ENCODE results near the gene ATF6. TPM values are rescaled to one million over a fixed set of nuclear protein-coding genes. Genes with fewer than 3 reads are reported as not detected.
A peak's percentile ranks its signal among the peaks of the same experiment; 100 is the strongest.

Gene ATF6
- total RNA-seq, 2 experiments from 2014 or later: 10.2 to 13.9 TPM

DNA sequence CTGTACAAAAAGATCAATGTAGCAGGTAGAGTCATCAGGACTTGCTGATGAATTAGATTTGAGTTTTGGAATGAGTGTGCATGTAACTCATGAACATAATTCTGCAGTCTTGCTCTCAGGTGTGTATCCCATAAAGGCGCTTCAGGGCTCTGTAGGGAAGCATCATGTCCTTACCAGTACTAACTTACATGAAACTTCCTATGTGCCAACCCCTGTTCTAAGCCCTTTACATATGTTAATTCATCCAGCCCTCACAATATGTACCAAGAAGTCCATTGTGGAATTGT lies 46.9 kb upstream of the ATF6 start:
- ChIA-PET CTCF (ENCODE audit: unreplicated experiment) (no interaction called here), POLR2A (interaction anchor here (1.8 kb wide), 1 partner anchor 12 kb away, joined by 17 read pairs; the partner anchor contains the start of gene FCRLA)
- Histone ChIP-seq H3K9me2 (ENCODE audit: insufficient read depth, low read length) (no peaks in the 10 kb centered on the region), H3K4me2 (ENCODE audit: low read length) (peak overlapping the region; percentile 89), H4K20me1 (ENCODE audit: insufficient read depth, low read length) (no peaks in the 10 kb centered on the region), H3K9me3 (ENCODE audit: low read length) (no peaks in the 10 kb centered on the region), H3K36me3 (ENCODE audit: insufficient read depth, low read length) (peaks cover 9% of the 10 kb centered on the region), H2AFZ (ENCODE audit: low read length) (peak overlapping the region; percentile 91; the same call in 1 of the 2 replicates), H3K27ac (ENCODE audit: low read depth, low read length, poor library complexity, severe bottlenecking) (peak overlapping the region; percentile 95), H3K4me1 (ENCODE audit: insufficient read depth, low read length, poor library complexity, severe bottlenecking) (peaks cover 79% of the 10 kb centered on the region), H3K79me2 (ENCODE audit: insufficient read depth, low read depth, low read length) (no peaks in the 10 kb centered on the region), H3K4me3 (ENCODE audit: low read depth, low read length, poor library complexity, severe bottlenecking) (peak overlapping the region; percentile 52)
- no TSS peak for BruUV-seq (replicated peaks)
- intact Hi-C loops (cut with micrococcal nuclease; ENCODE audit: unreplicated experiment): no loop called here
- TF ChIP-seq EZH2phosphoT487 (IDR thresholded peaks at IDR 0.05; ENCODE audit: borderline replicate concordance, low read depth, low read length): no peak
- TF ChIP-seq, protein P1, sequence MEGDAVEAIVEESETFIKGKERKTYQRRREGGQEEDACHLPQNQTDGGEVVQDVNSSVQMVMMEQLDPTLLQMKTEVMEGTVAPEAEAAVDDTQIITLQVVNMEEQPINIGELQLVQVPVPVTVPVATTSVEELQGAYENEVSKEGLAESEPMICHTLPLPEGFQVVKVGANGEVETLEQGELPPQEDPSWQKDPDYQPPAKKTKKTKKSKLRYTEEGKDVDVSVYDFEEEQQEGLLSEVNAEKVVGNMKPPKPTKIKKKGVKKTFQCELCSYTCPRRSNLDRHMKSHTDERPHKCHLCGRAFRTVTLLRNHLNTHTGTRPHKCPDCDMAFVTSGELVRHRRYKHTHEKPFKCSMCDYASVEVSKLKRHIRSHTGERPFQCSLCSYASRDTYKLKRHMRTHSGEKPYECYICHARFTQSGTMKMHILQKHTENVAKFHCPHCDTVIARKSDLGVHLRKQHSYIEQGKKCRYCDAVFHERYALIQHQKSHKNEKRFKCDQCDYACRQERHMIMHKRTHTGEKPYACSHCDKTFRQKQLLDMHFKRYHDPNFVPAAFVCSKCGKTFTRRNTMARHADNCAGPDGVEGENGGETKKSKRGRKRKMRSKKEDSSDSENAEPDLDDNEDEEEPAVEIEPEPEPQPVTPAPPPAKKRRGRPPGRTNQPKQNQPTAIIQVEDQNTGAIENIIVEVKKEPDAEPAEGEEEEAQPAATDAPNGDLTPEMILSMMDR (conservative IDR thresholded peaks at IDR 0.05; ENCODE audit: low read length): no peak
- no peak for DNase-seq (ENCODE audit: low spot score)

DNA sequence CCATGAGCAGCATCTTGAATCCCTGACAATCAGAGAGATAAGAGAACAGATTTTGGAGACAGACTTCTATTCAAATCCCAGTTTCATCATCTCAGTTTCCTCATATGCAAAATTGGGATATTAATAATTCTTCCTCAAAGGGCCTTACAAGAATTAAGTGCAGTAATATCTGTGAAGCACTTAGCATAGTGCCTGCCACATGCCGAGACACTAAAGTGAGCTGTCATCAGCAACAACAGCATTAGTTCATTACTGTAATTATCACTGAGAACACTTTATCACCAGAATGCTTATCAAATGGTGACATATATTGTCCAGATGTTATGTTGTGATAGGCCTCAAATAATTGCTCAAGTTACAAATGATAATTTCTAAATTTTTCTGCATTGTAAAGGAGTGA lies 45.7 kb upstream of the ATF6 start:
- intact Hi-C loops (cut with micrococcal nuclease; ENCODE audit: unreplicated experiment): no loop called here
- Histone ChIP-seq H3K4me2 (ENCODE audit: low read length) (peak overlapping the region; percentile 89), H3K4me1 (ENCODE audit: insufficient read depth, low read length, poor library complexity, severe bottlenecking) (peaks cover 79% of the 10 kb centered on the region), H2AFZ (ENCODE audit: low read length) (peak overlapping the region; percentile 91), H3K9me2 (ENCODE audit: insufficient read depth, low read length) (no peaks in the 10 kb centered on the region), H4K20me1 (ENCODE audit: insufficient read depth, low read length) (no peaks in the 10 kb centered on the region), H3K27ac (ENCODE audit: low read depth, low read length, poor library complexity, severe bottlenecking) (peak overlapping the region; percentile 95), H3K4me3 (ENCODE audit: low read depth, low read length, poor library complexity, severe bottlenecking) (no peak overlapping the region), H3K36me3 (ENCODE audit: insufficient read depth, low read length) (no peaks in the 10 kb centered on the region), H3K79me2 (ENCODE audit: insufficient read depth, low read depth, low read length) (no peaks in the 10 kb centered on the region), H3K9me3 (ENCODE audit: low read length) (no peaks in the 10 kb centered on the region)
- no TSS peak for BruUV-seq (replicated peaks)
- no peak for DNase-seq (ENCODE audit: low spot score)
- ChIA-PET CTCF (ENCODE audit: unreplicated experiment) (no interaction called here), POLR2A (interaction anchor here (0.6 to 1.8 kb wide), 5 partner anchors 13 to 182 kb away, joined by 3 to 17 read pairs (median 3); partner anchors contain the start of gene FCRLA)
- TF ChIP-seq EZH2phosphoT487 (IDR thresholded peaks at IDR 0.05; ENCODE audit: borderline replicate concordance, low read depth, low read length): no peak
- TF ChIP-seq, protein P1 (conservative IDR thresholded peaks at IDR 0.05; ENCODE audit: low read length): no peak

GRCh38 chr1:161720956-161721737 lies 45.0 kb upstream of the ATF6 start, which contains the start of gene FCRLB:
TSS of gene FCRLB (plus strand) at chr1:161721544. CDS start at chr1:161722673, 1,129 bp downstream.
- intact Hi-C loops (cut with micrococcal nuclease; ENCODE audit: unreplicated experiment): no loop called here
- Histone ChIP-seq H4K20me1 (ENCODE audit: insufficient read depth, low read length) (no peaks in the 10 kb centered on the region), H3K79me2 (ENCODE audit: insufficient read depth, low read depth, low read length) (no peaks in the 10 kb centered on the region), H3K36me3 (ENCODE audit: insufficient read depth, low read length) (no peaks in the 10 kb centered on the region), H3K4me2 (ENCODE audit: low read length) (peak within 1 kb of the TSS; percentile 89), H3K9me2 (ENCODE audit: insufficient read depth, low read length) (no peaks in the 10 kb centered on the region), H2AFZ (ENCODE audit: low read length) (peak within 1 kb of the TSS; percentile 91), H3K4me3 (ENCODE audit: low read depth, low read length, poor library complexity, severe bottlenecking) (no peak within 1 kb of the TSS), H3K9me3 (ENCODE audit: low read length) (no peaks in the 10 kb centered on the region), H3K4me1 (ENCODE audit: insufficient read depth, low read length, poor library complexity, severe bottlenecking) (peaks cover 78% of the 10 kb centered on the region), H3K27ac (ENCODE audit: low read depth, low read length, poor library complexity, severe bottlenecking) (peak within 1 kb of the TSS; percentile 95)
- TF ChIP-seq, protein P1 (conservative IDR thresholded peaks at IDR 0.05; ENCODE audit: low read length): no peak
- TF ChIP-seq EZH2phosphoT487 (IDR thresholded peaks at IDR 0.05; ENCODE audit: borderline replicate concordance, low read depth, low read length): no peak
- ChIA-PET POLR2A (interaction anchor here (0.6 to 3.5 kb wide), 3 partner anchors 13 to 183 kb away, joined by 3 to 20 read pairs (median 17); partner anchors contain the start of gene FCRLA), CTCF (ENCODE audit: unreplicated experiment) (no interaction called here)
- no peak for DNase-seq (ENCODE audit: low spot score)
- no TSS peak for BruUV-seq (replicated peaks)
